ENCODE data around the gene APOBEC3H.

APOBEC3H gene

GRCh38 chr22:39146256-39147101 is 49.4 kb downstream of the APOBEC3H start:
- Histone ChIP-seq H3K4me1 (ENCODE audit: control extremely low read depth in 1 of 4, control insufficient read depth in 4 of 4, insufficient read depth in 4 of 4, low read length in 3 of 4) (peaks cover 0 to 30% (median 23%) of the 10 kb centered on the region in 4 experiments), H3K36me3 (ENCODE audit: control insufficient read depth in 4 of 4, insufficient read depth in 4 of 4, low read length in 3 of 4) (peaks cover 0 to 6% (median 4%) of the 10 kb centered on the region in 4 experiments), H3K9me3 (ENCODE audit: control extremely low read depth in 1 of 5, control insufficient read depth in 4 of 5, insufficient read depth in 2 of 5, low read depth in 1 of 5, low read length in 4 of 5) (no peaks in the 10 kb centered on the region), H3K27me3 (replicated peaks in 2 of 5; ENCODE audit: control insufficient read depth in 4 of 5, insufficient read depth in 5 of 5, low read length in 4 of 5) (no peaks in the 10 kb centered on the region), H3K4me3 (ENCODE audit: control insufficient read depth in 1 of 7, extremely low read depth in 1 of 7, insufficient read depth in 4 of 7, low read depth in 2 of 7, low read length in 6 of 7) (peak overlapping the region in 6 of 7 experiments; percentile 46 to 93 (median 72)), H3K27ac (ENCODE audit: insufficient read depth in 1 of 2, low read depth in 1 of 2, low read length in 2 of 2, poor library complexity in 1 of 2, severe bottlenecking in 2 of 2) (peak overlapping the region; percentile 25 to 78)
- WGBS (ENCODE audit: insufficient coverage): 74% methylated on average over 6 of the region's 6 CpGs
- CTCF ChIA-PET: no interaction called here
- POLR2A ChIA-PET: no interaction called here
- DNase-seq: no peak

- no peak for DNase-seq
- no peaks in the 10 kb centered on the region for H3K9me3 ChIP-seq (ENCODE audit: control extremely low read depth in 1 of 5, control insufficient read depth in 4 of 5, insufficient read depth in 2 of 5, low read depth in 1 of 5, low read length in 4 of 5)
- POLR2A ChIA-PET: no interaction called here
- CTCF ChIA-PET: interaction anchor here (1.2 to 2.0 kb wide), 2 partner anchors 12 to 169 kb away, joined by 3 to 11 read pairs; no protein-coding TSS in a partner anchor
- no peaks in the 10 kb centered on the region for H3K27me3 ChIP-seq (replicated peaks in 2 of 5; ENCODE audit: control insufficient read depth in 4 of 5, insufficient read depth in 5 of 5, low read length in 4 of 5)
- H3K36me3 ChIP-seq (ENCODE audit: control insufficient read depth in 4 of 4, insufficient read depth in 4 of 4, low read length in 3 of 4): peaks cover 0 to 6% (median 4%) of the 10 kb centered on the region in 4 experiments
- H3K4me1 ChIP-seq (ENCODE audit: control extremely low read depth in 1 of 4, control insufficient read depth in 4 of 4, insufficient read depth in 4 of 4, low read length in 3 of 4): peaks cover 0 to 37% (median 28%) of the 10 kb centered on the region in 4 experiments
- no peak overlapping the region for H3K27ac ChIP-seq (ENCODE audit: insufficient read depth in 1 of 2, low read depth in 1 of 2, low read length in 2 of 2, poor library complexity in 1 of 2, severe bottlenecking in 2 of 2)
- no peak overlapping the region for H3K4me3 ChIP-seq (ENCODE audit: control insufficient read depth in 1 of 7, extremely low read depth in 1 of 7, insufficient read depth in 4 of 7, low read depth in 2 of 7, low read length in 6 of 7)
- 100% methylated on average over 3 of the region's 5 CpGs for WGBS (ENCODE audit: insufficient coverage)
Observed at GRCh38 chr22:39147335-39148025, 50.4 kb downstream of the APOBEC3H start.

- CTCF ChIA-PET: interaction anchor here (1.2 to 2.0 kb wide), 3 partner anchors 13 to 168 kb away, joined by 3 to 11 read pairs (median 7); no protein-coding TSS in a partner anchor
- no peak overlapping the region for H3K27ac ChIP-seq (ENCODE audit: insufficient read depth in 1 of 2, low read depth in 1 of 2, low read length in 2 of 2, poor library complexity in 1 of 2, severe bottlenecking in 2 of 2)
- WGBS (ENCODE audit: insufficient coverage): 92% methylated on average over 13 of the region's 16 CpGs
Observed at GRCh38 chr22:39148026-39148726, 51.1 kb downstream of the APOBEC3H start.

GRCh38 chr22:39148727-39149535 is 51.9 kb downstream of the APOBEC3H start:
- Histone ChIP-seq H3K27ac (ENCODE audit: insufficient read depth in 1 of 2, low read depth in 1 of 2, low read length in 2 of 2, poor library complexity in 1 of 2, severe bottlenecking in 2 of 2) (no peak overlapping the region), H3K4me3 (ENCODE audit: control insufficient read depth in 1 of 7, extremely low read depth in 1 of 7, insufficient read depth in 4 of 7, low read depth in 2 of 7, low read length in 6 of 7) (no peak overlapping the region), H3K9me3 (ENCODE audit: control extremely low read depth in 1 of 5, control insufficient read depth in 4 of 5, insufficient read depth in 2 of 5, low read depth in 1 of 5, low read length in 4 of 5) (no peaks in the 10 kb centered on the region), H3K36me3 (ENCODE audit: control insufficient read depth in 4 of 4, insufficient read depth in 4 of 4, low read length in 3 of 4) (peaks cover 0 to 6% (median 4%) of the 10 kb centered on the region in 4 experiments), H3K4me1 (ENCODE audit: control extremely low read depth in 1 of 4, control insufficient read depth in 4 of 4, insufficient read depth in 4 of 4, low read length in 3 of 4) (peaks cover 0 to 44% (median 34%) of the 10 kb centered on the region in 4 experiments), H3K27me3 (replicated peaks in 2 of 5; ENCODE audit: control insufficient read depth in 4 of 5, insufficient read depth in 5 of 5, low read length in 4 of 5) (peaks cover 3 to 10% (median 9%) of the 10 kb centered on the region in 5 experiments)
- peak in 2 of 3 donors; percentile 73 to 78 for DNase-seq
- ChIA-PET CTCF (interaction anchor here (1.2 to 2.0 kb wide), 4 partner anchors 13 to 167 kb away, joined by 3 to 11 read pairs (median 5); no protein-coding TSS in a partner anchor), POLR2A (interaction anchor here (0.8 to 1.3 kb wide), 3 partner anchors 170 to 171 kb away, joined by 3 to 4 read pairs (median 3); partner anchors contain the start of gene RPL3)
- 100% methylated on average over 2 of the region's 9 CpGs for WGBS (ENCODE audit: insufficient coverage)

More at GRCh38 chr22:39148026-39148726, 51.1 kb downstream of the APOBEC3H start:
- H3K4me1 ChIP-seq (ENCODE audit: control extremely low read depth in 1 of 4, control insufficient read depth in 4 of 4, insufficient read depth in 4 of 4, low read length in 3 of 4): peaks cover 0 to 42% (median 33%) of the 10 kb centered on the region in 4 experiments
- H3K36me3 ChIP-seq (ENCODE audit: control insufficient read depth in 4 of 4, insufficient read depth in 4 of 4, low read length in 3 of 4): peaks cover 0 to 6% (median 4%) of the 10 kb centered on the region in 4 experiments
- POLR2A ChIA-PET: interaction anchor here (0.8 to 1.3 kb wide), 2 partner anchors 171 to 172 kb away, joined by 3 to 4 read pairs; no protein-coding TSS in a partner anchor
- peaks cover 0 to 4% (median 2%) of the 10 kb centered on the region in 5 experiments for H3K27me3 ChIP-seq (replicated peaks in 2 of 5; ENCODE audit: control insufficient read depth in 4 of 5, insufficient read depth in 5 of 5, low read length in 4 of 5)
- no peak overlapping the region for H3K4me3 ChIP-seq (ENCODE audit: control insufficient read depth in 1 of 7, extremely low read depth in 1 of 7, insufficient read depth in 4 of 7, low read depth in 2 of 7, low read length in 6 of 7)
- DNase-seq: no peak
- H3K9me3 ChIP-seq (ENCODE audit: control extremely low read depth in 1 of 5, control insufficient read depth in 4 of 5, insufficient read depth in 2 of 5, low read depth in 1 of 5, low read length in 4 of 5): no peaks in the 10 kb centered on the region

GRCh38 chr22:39149915-39150847 is 53.1 kb downstream of the APOBEC3H start:
- POLR2A ChIA-PET: interaction anchor here (0.9 kb wide), 1 partner anchor 170 kb away, joined by 3 read pairs; the partner anchor contains the start of gene RPL3
- no peaks in the 10 kb centered on the region for H3K9me3 ChIP-seq (ENCODE audit: control extremely low read depth in 1 of 5, control insufficient read depth in 4 of 5, insufficient read depth in 2 of 5, low read depth in 1 of 5, low read length in 4 of 5)
- 94% methylated on average over 14 of the region's 16 CpGs for WGBS (ENCODE audit: insufficient coverage)

More at GRCh38 chr22:39149915-39150847, 53.1 kb downstream of the APOBEC3H start:
- Histone ChIP-seq H3K27ac (ENCODE audit: insufficient read depth in 1 of 2, low read depth in 1 of 2, low read length in 2 of 2, poor library complexity in 1 of 2, severe bottlenecking in 2 of 2) (no peak overlapping the region), H3K36me3 (ENCODE audit: control insufficient read depth in 4 of 4, insufficient read depth in 4 of 4, low read length in 3 of 4) (peaks cover 0 to 6% (median 4%) of the 10 kb centered on the region in 4 experiments), H3K4me1 (ENCODE audit: control extremely low read depth in 1 of 4, control insufficient read depth in 4 of 4, insufficient read depth in 4 of 4, low read length in 3 of 4) (peaks cover 0 to 33% (median 23%) of the 10 kb centered on the region in 4 experiments), H3K4me3 (ENCODE audit: control insufficient read depth in 1 of 7, extremely low read depth in 1 of 7, insufficient read depth in 4 of 7, low read depth in 2 of 7, low read length in 6 of 7) (no peak overlapping the region), H3K27me3 (replicated peaks in 2 of 5; ENCODE audit: control insufficient read depth in 4 of 5, insufficient read depth in 5 of 5, low read length in 4 of 5) (peaks cover 9 to 22% (median 12%) of the 10 kb centered on the region in 5 experiments)
- CTCF ChIA-PET: interaction anchor here (0.7 to 1.4 kb wide), 3 partner anchors 18 to 21 kb away, joined by 3 to 4 read pairs (median 3); no protein-coding TSS in a partner anchor
- DNase-seq: no peak
